HCT116 (cell line): ENCODE data around the gene CDK5RAP1. TPM values are rescaled to one million over a fixed set of nuclear protein-coding genes. Genes with fewer than 3 reads are reported as not detected.

Experiments used
- ATAC-seq: fragments of 200-7000 bp; cut with Tn5 transposase; 2 replicates; pipeline ENCODE4 v1.9.1; 2020; ENCODE audit warnings: mild to moderate bottlenecking, moderate library complexity
- BruUV-seq: library from RNA; stranded (reverse); fragments of 400-500 nt; replicated peaks from 2 replicates; lab custom pipeline; 2021; lab: Mats Ljungman, UMichigan
- CTCF ChIA-PET: fragments of 300-600 bp; sonication (Branson Sonifier 250); formaldehyde crosslinking; loops from one replicate; lab custom pipeline; 2021; ENCODE audit warnings: antibody characterized with exemption; lab: Charles Lee
- POLR2A ChIA-PET: fragments of 300-600, 350-600 bp; sonication (Branson Sonifier 250); formaldehyde crosslinking; loops from one replicate; lab custom pipeline; 2021; ENCODE audit warnings: antibody characterized with exemption; lab: Charles Lee
- RAD21 ChIA-PET, 2 experiments: fragments of 300-600 bp; sonication (Branson Sonifier 250); formaldehyde crosslinking; loops; one replicate each; lab custom pipeline; 2023; ENCODE audit warnings: low total read pairs in 2 of 2; ENCODE audit not compliant: uncharacterized antibody in 2 of 2, unreplicated experiment in 2 of 2, low non-redundant PET in 1 of 2; lab: Charles Lee
- DNase-seq: peaks from one replicate; pipeline ENCODE4 v3.0.0-alpha.2; 2010; ENCODE audit warnings: low read depth, low spot score
- H2AFZ ChIP-seq: fragments of 200-600 bp; shearing (Covaris generic), sonication (generic); 2 replicates; pipeline ENCODE4 v1.6.1; 2017; ENCODE audit warnings: low read depth, mixed run types, mixed read lengths, antibody characterized with exemption, low read length; ENCODE audit not compliant: poor library complexity, severe bottlenecking
- H3K27ac ChIP-seq: 2 replicates; pipeline ENCODE4 v1.5.1; 2012; ENCODE audit warnings: low read depth, low read length
- H3K27me3 ChIP-seq: fragments of 200-600 bp; sonication (generic); 2 replicates; pipeline ENCODE4 v1.6.1; 2016; ENCODE audit warnings: mixed run types, low read length, mixed read lengths; ENCODE audit not compliant: insufficient read depth
- H3K36me3 ChIP-seq, 2 experiments: fragments of 200-500 bp in 1 of 2; fragments of 200-600 bp in 1 of 2; sonication (Bioruptor generic) in 1 of 2; sonication (generic) in 1 of 2; 2 replicates each; pipeline versions ENCODE4 v1.5.1 to v1.6.1; 2014 to 2016; ENCODE audit warnings: low read length in 2 of 2, inconsistent platforms in 1 of 2, mixed read lengths in 1 of 2, mixed run types in 1 of 2; ENCODE audit not compliant: insufficient read depth in 2 of 2, control insufficient read depth in 1 of 2
- H3K4me1 ChIP-seq, 2 experiments: fragments of 200-600 bp in 1 of 2; sonication (generic) in 1 of 2; 2 replicates each; pipeline versions ENCODE4 v1.5.1 to v1.6.1; 2012 to 2017; ENCODE audit warnings: low read length in 2 of 2, inconsistent platforms in 1 of 2, mild to moderate bottlenecking in 1 of 2, mixed read lengths in 1 of 2, mixed run types in 1 of 2, moderate library complexity in 1 of 2; ENCODE audit not compliant: insufficient read depth in 2 of 2, control insufficient read depth in 1 of 2
- H3K4me2 ChIP-seq: fragments of 200-600 bp; sonication (generic); 2 replicates; pipeline ENCODE4 v1.6.1; 2017; ENCODE audit warnings: mixed run types, low read length, mixed read lengths
- H3K4me3 ChIP-seq, 2 experiments: fragments of 200-600 bp in 1 of 2; sonication (generic) in 1 of 2; replicated peaks in 1 of 2; 2 replicates each; pipeline ENCODE4 v1.5.1; 2011 to 2016; ENCODE audit warnings: low read length in 2 of 2, control low read depth in 1 of 2, low read depth in 1 of 2, mild to moderate bottlenecking in 1 of 2, mixed read lengths in 1 of 2, mixed run types in 1 of 2
- H3K79me2 ChIP-seq: fragments of 200-600 bp; sonication (generic); 2 replicates; pipeline ENCODE4 v1.6.1; 2017; ENCODE audit warnings: mild to moderate bottlenecking, mixed run types, low read length, moderate library complexity, mixed read lengths; ENCODE audit not compliant: insufficient read depth
- H3K9ac ChIP-seq: fragments of 200-600 bp; sonication (generic); 2 replicates; pipeline ENCODE4 v1.6.1; 2016; ENCODE audit warnings: low read length, mixed read lengths
- H3K9me2 ChIP-seq: fragments of 200-600 bp; sonication (generic), shearing (Covaris generic); 2 replicates; pipeline ENCODE4 v1.6.1; 2017; ENCODE audit warnings: mixed run types, mild to moderate bottlenecking, moderate library complexity; ENCODE audit not compliant: insufficient read depth
- H3K9me3 ChIP-seq, 2 experiments: fragments of 200-500 bp in 1 of 2; fragments of 200-600 bp in 1 of 2; sonication (Bioruptor generic) in 1 of 2; sonication (generic) in 1 of 2; 2 replicates each; pipeline ENCODE4 v1.6.1; 2014 to 2017; ENCODE audit warnings: low read length in 2 of 2, mixed read lengths in 2 of 2, inconsistent platforms in 1 of 2, low read depth in 1 of 2, mild to moderate bottlenecking in 1 of 2, mixed run types in 1 of 2, moderate library complexity in 1 of 2; ENCODE audit not compliant: control insufficient read depth in 1 of 2, insufficient read depth in 1 of 2
- H4K20me1 ChIP-seq: fragments of 200-600 bp; sonication (generic), shearing (Covaris generic); 2 replicates; pipeline ENCODE4 v1.6.1; 2017; ENCODE audit warnings: mixed run types, mild to moderate bottlenecking, moderate library complexity; ENCODE audit not compliant: insufficient read depth
- CBX3 ChIP-seq: IDR thresholded peaks from 2 replicates; pipeline ENCODE4 v1.6.1; 2012; ENCODE audit warnings: low read depth
- EZH2 ChIP-seq: fragments of 200-600 bp; sonication (generic); IDR thresholded peaks from 2 replicates; pipeline ENCODE4 v1.6.1; 2017; ENCODE audit warnings: antibody characterized with exemption, mixed run types
- EZH2phosphoT487 ChIP-seq: fragments of 200-600 bp; IDR thresholded peaks from 2 replicates; pipeline ENCODE4 v1.6.1; 2018; ENCODE audit warnings: antibody characterized with exemption, borderline replicate concordance
- FOSL1 ChIP-seq: IDR thresholded peaks from 2 replicates; pipeline ENCODE4 v1.6.1; 2012; ENCODE audit warnings: low read depth
- JUND ChIP-seq: IDR thresholded peaks from 2 replicates; pipeline ENCODE4 v1.6.1; 2012
- POLR2A ChIP-seq: IDR thresholded peaks from 2 replicates; pipeline ENCODE4 v1.7.0; 2011; ENCODE audit warnings: borderline replicate concordance; ENCODE audit not compliant: insufficient read depth, insufficient read length; ENCODE audit errors: extremely low read depth
- POLR2AphosphoS5 ChIP-seq: IDR thresholded peaks from 2 replicates; pipeline ENCODE4 v1.6.1; 2011; ENCODE audit warnings: mild to moderate bottlenecking, low read depth, low read length, moderate library complexity
- RAD21 ChIP-seq: IDR thresholded peaks from 2 replicates; pipeline ENCODE4 v1.6.1; 2012; ENCODE audit warnings: low read depth, mild to moderate bottlenecking
- SP1 ChIP-seq: IDR thresholded peaks from 2 replicates; pipeline ENCODE4 v1.6.1; 2012; ENCODE audit warnings: low read depth
- TCF7L2 ChIP-seq: IDR thresholded peaks from 2 replicates; pipeline ENCODE4 v1.7.0; 2011; ENCODE audit warnings: borderline replicate concordance, inconsistent platforms; ENCODE audit not compliant: insufficient read depth, insufficient read length; ENCODE audit errors: extremely low read depth
- YY1 ChIP-seq: IDR thresholded peaks from 2 replicates; pipeline ENCODE4 v1.6.1; 2011; ENCODE audit warnings: low read length, low read depth, moderate library complexity, mild to moderate bottlenecking; ENCODE audit not compliant: insufficient replicate concordance; ENCODE audit errors: extremely low read depth
- intact Hi-C: fragments of 100-400 bp; cut with micrococcal nuclease; formaldehyde crosslinking; loops from 2 replicates; pipeline ENCODE4 v1.10.0; 2022
- total RNA-seq: library from RNA; stranded (reverse); gene quantifications from one replicate; pipeline ENCODE4 v1.2.1, GENCODE V29; 2021; ENCODE audit not compliant: unreplicated experiment
- TF ChIP-seq, protein P1 (sequence below): IDR thresholded peaks from 2 replicates; pipeline ENCODE4 v1.6.1; 2012
- TF ChIP-seq, protein P2 (sequence below): IDR thresholded peaks from 2 replicates; pipeline ENCODE4 v1.6.1; 2012; ENCODE audit warnings: low read depth
- TF ChIP-seq, protein P3 (sequence below): IDR thresholded peaks from 2 replicates; pipeline ENCODE4 v1.6.1; 2011; ENCODE audit warnings: mild to moderate bottlenecking, low read length, moderate library complexity; ENCODE audit not compliant: insufficient replicate concordance; ENCODE audit errors: extremely low read depth
- TF ChIP-seq, protein P4 (sequence below): IDR thresholded peaks from 2 replicates; pipeline ENCODE4 v1.6.1; 2012
- TF ChIP-seq, protein P5 (sequence below), 3 experiments: fragments of 200-600 bp in 1 of 3; sonication (generic) in 1 of 3; IDR thresholded peaks in 2 of 3; conservative IDR thresholded peaks in 1 of 3; 2 replicates each; pipeline ENCODE4 v1.5.1; 2012 to 2017; ENCODE audit warnings: low read depth in 2 of 3, low read length in 2 of 3, antibody characterized with exemption in 1 of 3, borderline replicate concordance in 1 of 3, control low read depth in 1 of 3, mild to moderate bottlenecking in 1 of 3, mixed read lengths in 1 of 3, mixed run types in 1 of 3, moderate library complexity in 1 of 3; ENCODE audit not compliant: insufficient read depth in 1 of 3

Gene CDK5RAP1
- total RNA-seq, 1 experiment from 2014 or later: 41.4 TPM

DNA sequence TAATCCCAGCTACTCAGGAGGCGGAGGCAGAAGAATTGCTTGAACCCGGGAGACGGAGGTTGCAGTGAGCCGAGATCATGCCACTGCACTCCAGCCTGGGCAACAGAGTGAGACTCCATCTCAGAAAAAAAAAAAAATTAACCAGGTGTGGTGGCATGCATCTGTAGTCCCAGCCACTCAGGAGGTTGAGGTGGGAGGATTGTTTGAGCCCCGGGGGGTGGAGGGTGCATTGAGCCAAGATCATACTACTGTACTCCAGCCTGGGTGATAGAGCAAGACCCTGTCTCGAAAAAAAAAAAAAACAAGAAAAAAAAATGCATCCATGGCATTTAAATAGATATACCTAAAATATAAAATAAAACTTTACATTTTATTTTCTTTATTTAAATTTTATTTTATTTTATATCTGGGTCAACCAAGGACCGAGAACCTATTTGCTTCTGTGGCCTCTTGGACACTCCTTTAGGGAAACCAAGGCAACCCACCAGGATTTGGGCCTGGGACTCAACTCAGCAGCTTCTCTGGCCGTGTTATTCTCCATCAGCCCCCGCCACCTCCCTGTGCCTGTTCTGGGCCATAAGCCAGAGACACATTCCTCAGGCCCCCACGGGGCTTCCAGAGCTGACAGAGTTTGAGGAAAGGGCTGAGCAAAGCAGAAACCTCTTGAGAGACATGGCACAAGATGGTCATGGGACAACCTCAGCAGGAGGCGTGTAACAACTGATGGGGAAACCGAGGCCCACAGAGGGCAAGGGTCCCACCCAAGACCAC, 36.0 kb upstream of the CDK5RAP1 start:
- ChIA-PET POLR2A (no interaction called here), CTCF (no interaction called here)

More for the DNA sequence above, 36.0 kb upstream of the CDK5RAP1 start:
- RAD21 ChIA-PET: no interaction called here
- H3K9ac ChIP-seq: no peak overlapping the region
- intact Hi-C loops: no loop called here
- no peaks in the 10 kb centered on the region for H3K27me3 ChIP-seq
- no peaks in the 10 kb centered on the region for H3K36me3 ChIP-seq
- H3K27ac ChIP-seq: no peak overlapping the region
- no peaks in the 10 kb centered on the region for H3K79me2 ChIP-seq
- BruUV-seq: no TSS peak
- DNase-seq: no peak
- H3K4me2 ChIP-seq: no peak overlapping the region
- no peak overlapping the region for H3K4me3 ChIP-seq
- H3K9me3 ChIP-seq: no peaks in the 10 kb centered on the region
- no peak overlapping the region for H2AFZ ChIP-seq
- no peak for ATAC-seq
- no peaks in the 10 kb centered on the region for H3K9me2 ChIP-seq
- TF ChIP-seq CBX3 (no peak), POLR2AphosphoS5 (no peak), FOSL1 (no peak), RAD21 (no peak), TCF7L2 (no peak), YY1 (no peak), EZH2 (no peak), POLR2A (no peak), EZH2phosphoT487 (no peak), SP1 (no peak), JUND (no peak)
- TF ChIP-seq, protein P1, sequence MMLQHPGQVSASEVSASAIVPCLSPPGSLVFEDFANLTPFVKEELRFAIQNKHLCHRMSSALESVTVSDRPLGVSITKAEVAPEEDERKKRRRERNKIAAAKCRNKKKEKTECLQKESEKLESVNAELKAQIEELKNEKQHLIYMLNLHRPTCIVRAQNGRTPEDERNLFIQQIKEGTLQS: no peak
- TF ChIP-seq, protein P2, sequence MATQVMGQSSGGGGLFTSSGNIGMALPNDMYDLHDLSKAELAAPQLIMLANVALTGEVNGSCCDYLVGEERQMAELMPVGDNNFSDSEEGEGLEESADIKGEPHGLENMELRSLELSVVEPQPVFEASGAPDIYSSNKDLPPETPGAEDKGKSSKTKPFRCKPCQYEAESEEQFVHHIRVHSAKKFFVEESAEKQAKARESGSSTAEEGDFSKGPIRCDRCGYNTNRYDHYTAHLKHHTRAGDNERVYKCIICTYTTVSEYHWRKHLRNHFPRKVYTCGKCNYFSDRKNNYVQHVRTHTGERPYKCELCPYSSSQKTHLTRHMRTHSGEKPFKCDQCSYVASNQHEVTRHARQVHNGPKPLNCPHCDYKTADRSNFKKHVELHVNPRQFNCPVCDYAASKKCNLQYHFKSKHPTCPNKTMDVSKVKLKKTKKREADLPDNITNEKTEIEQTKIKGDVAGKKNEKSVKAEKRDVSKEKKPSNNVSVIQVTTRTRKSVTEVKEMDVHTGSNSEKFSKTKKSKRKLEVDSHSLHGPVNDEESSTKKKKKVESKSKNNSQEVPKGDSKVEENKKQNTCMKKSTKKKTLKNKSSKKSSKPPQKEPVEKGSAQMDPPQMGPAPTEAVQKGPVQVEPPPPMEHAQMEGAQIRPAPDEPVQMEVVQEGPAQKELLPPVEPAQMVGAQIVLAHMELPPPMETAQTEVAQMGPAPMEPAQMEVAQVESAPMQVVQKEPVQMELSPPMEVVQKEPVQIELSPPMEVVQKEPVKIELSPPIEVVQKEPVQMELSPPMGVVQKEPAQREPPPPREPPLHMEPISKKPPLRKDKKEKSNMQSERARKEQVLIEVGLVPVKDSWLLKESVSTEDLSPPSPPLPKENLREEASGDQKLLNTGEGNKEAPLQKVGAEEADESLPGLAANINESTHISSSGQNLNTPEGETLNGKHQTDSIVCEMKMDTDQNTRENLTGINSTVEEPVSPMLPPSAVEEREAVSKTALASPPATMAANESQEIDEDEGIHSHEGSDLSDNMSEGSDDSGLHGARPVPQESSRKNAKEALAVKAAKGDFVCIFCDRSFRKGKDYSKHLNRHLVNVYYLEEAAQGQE: no peak
- TF ChIP-seq, protein P3, sequence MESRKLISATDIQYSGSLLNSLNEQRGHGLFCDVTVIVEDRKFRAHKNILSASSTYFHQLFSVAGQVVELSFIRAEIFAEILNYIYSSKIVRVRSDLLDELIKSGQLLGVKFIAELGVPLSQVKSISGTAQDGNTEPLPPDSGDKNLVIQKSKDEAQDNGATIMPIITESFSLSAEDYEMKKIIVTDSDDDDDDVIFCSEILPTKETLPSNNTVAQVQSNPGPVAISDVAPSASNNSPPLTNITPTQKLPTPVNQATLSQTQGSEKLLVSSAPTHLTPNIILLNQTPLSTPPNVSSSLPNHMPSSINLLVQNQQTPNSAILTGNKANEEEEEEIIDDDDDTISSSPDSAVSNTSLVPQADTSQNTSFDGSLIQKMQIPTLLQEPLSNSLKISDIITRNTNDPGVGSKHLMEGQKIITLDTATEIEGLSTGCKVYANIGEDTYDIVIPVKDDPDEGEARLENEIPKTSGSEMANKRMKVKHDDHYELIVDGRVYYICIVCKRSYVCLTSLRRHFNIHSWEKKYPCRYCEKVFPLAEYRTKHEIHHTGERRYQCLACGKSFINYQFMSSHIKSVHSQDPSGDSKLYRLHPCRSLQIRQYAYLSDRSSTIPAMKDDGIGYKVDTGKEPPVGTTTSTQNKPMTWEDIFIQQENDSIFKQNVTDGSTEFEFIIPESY: no peak
- TF ChIP-seq, protein P4, sequence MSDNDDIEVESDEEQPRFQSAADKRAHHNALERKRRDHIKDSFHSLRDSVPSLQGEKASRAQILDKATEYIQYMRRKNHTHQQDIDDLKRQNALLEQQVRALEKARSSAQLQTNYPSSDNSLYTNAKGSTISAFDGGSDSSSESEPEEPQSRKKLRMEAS: no peak
- TF ChIP-seq, protein P5, sequence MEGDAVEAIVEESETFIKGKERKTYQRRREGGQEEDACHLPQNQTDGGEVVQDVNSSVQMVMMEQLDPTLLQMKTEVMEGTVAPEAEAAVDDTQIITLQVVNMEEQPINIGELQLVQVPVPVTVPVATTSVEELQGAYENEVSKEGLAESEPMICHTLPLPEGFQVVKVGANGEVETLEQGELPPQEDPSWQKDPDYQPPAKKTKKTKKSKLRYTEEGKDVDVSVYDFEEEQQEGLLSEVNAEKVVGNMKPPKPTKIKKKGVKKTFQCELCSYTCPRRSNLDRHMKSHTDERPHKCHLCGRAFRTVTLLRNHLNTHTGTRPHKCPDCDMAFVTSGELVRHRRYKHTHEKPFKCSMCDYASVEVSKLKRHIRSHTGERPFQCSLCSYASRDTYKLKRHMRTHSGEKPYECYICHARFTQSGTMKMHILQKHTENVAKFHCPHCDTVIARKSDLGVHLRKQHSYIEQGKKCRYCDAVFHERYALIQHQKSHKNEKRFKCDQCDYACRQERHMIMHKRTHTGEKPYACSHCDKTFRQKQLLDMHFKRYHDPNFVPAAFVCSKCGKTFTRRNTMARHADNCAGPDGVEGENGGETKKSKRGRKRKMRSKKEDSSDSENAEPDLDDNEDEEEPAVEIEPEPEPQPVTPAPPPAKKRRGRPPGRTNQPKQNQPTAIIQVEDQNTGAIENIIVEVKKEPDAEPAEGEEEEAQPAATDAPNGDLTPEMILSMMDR (IDR thresholded peaks at IDR 0.05 in 2 of 3, conservative IDR thresholded peaks at IDR 0.05 in 1 of 3; ENCODE audit: borderline replicate concordance in 1 of 3, insufficient read depth in 1 of 3, low read depth in 2 of 3, low read length in 2 of 3): no peak
- no peaks in the 10 kb centered on the region for H4K20me1 ChIP-seq
- H3K4me1 ChIP-seq: peaks cover 9% of the 10 kb centered on the region in 2 experiments; a peak in 3 of 4 replicates
